ENCODE results near the gene P2RY8. TPM values are rescaled to one million over a fixed set of nuclear protein-coding genes. Genes with fewer than 3 reads are reported as not detected.

P2RY8 gene
- total RNA-seq, 4 donors from 2014 or later = 0.55 to 6.0 (median 3.0) TPM; not detected in 1

DNA sequence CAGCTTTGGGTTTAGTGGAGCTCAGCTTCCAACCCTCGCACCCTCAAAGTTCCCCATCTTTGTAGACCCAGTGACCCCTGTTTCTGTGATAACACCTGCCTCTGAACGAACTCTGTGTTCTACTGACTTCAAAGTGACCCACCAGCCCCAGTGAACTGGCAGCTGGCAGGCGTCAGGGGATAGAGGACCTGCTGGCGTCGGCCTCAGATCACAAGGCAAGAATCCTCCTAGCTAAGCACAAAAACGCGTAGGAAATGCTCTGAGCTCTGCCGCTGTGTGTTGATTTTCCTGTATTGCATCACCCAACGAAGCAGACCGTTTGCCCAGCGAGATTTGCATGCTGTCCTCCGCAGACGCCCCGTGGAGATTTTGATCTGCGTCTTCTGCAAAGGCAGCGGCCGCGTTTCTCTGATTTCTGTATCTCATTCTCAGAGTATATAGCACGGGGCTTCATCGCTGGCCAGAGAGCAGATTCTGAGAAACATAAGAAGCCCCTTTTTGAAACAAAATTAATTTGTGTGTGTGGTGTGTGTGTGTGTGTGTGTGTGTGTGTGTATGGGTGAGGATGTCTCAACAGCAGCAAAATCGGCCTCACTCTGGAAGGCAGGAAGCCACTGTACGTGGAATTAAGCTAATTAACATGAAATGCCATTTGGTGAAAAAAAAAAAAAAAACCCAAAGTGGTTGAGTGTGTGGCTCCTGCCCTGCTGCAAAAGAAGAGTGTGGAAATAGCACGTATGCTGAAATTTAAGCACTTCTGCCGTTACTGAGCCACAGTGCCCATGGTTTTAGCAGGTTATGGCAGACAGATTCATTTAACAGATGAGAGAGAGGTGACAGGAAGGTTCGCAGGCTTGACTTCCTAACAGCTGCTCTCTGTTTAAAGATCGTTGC is 55.1 kb downstream of the P2RY8 start:
- Histone ChIP-seq H3K4me3 (no peak overlapping the region), H3K27ac (peak overlapping the region; percentile 61 to 75 (median 68)), H3K4me1 (peaks cover 0 to 9% (median 0%) of the 10 kb centered on the region in 4 donors), H3K27me3 (no peaks in the 10 kb centered on the region), H3K36me3 (no peaks in the 10 kb centered on the region), H3K9me3 (no peaks in the 10 kb centered on the region)
- TF ChIP-seq, protein P1, sequence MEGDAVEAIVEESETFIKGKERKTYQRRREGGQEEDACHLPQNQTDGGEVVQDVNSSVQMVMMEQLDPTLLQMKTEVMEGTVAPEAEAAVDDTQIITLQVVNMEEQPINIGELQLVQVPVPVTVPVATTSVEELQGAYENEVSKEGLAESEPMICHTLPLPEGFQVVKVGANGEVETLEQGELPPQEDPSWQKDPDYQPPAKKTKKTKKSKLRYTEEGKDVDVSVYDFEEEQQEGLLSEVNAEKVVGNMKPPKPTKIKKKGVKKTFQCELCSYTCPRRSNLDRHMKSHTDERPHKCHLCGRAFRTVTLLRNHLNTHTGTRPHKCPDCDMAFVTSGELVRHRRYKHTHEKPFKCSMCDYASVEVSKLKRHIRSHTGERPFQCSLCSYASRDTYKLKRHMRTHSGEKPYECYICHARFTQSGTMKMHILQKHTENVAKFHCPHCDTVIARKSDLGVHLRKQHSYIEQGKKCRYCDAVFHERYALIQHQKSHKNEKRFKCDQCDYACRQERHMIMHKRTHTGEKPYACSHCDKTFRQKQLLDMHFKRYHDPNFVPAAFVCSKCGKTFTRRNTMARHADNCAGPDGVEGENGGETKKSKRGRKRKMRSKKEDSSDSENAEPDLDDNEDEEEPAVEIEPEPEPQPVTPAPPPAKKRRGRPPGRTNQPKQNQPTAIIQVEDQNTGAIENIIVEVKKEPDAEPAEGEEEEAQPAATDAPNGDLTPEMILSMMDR (IDR thresholded peaks at IDR 0.05) = no peak
- TF ChIP-seq POLR2AphosphoS5 (IDR thresholded peaks at IDR 0.05) (peak in 1 of 3 donors; percentile 44), EP300 (IDR thresholded peaks at IDR 0.05; ENCODE audit: low read depth) (no peak), POLR2A (IDR thresholded peaks at IDR 0.05) (peak; percentile 47)
- WGBS, 2 donors (ENCODE audit: low coverage in 1 of 2) = 16 to 18% methylated on average over 2 to 26 of the region's 26 CpGs
- in situ Hi-C loops (cut with MboI; ENCODE audit: low pct_ligation_motif_present in 1 of 4, low pct_unique_long_range_greater_than_20kb in 1 of 4, low sequenced_read_pairs in 3 of 4) = no loop called here
- DNase-seq = peak; percentile 72
- intact Hi-C loops (cut with DNase I; ENCODE audit: low total_unique reads) = no loop called here

DNA sequence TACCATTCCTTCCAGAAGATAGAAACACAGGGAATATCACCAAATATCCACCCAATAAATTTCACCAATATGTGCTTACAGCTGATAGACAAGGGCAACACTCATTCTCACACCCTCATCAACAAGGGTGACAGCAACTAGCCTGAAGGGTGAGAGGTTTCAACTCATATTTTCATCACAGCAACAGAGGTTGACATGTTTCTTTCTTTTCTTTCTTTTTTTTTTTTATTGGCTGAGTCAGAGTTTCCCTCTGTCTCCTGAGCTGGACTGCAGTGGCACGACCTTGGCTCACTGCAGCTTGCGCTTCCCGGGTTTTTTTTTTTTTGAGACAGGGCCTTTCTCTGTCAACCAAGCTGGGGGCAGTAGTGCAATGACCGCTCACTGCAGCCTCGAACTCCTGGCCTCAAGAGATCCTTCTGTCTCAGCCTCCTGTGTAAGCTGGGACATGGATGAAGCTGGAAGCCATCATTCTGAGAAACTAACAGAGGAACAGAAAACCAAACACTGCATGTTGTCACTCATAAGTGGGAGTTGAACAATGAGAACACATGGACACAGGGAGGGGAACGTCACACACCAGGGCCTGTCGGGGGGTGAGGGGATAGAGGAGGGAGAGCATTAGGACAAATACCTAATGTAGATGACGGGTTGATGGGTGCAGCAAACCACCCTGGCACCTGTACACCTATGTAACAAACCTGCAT is 56.8 kb downstream of the P2RY8 start:
- Histone ChIP-seq H3K27ac (peak overlapping the region in 1 of 4 donors; percentile 12), H3K36me3 (no peaks in the 10 kb centered on the region), H3K27me3 (no peaks in the 10 kb centered on the region), H3K9me3 (no peaks in the 10 kb centered on the region), H3K4me1 (peaks cover 0 to 9% (median 0%) of the 10 kb centered on the region in 4 donors), H3K4me3 (no peak overlapping the region)
- in situ Hi-C loops (cut with MboI; ENCODE audit: low pct_ligation_motif_present in 1 of 4, low pct_unique_long_range_greater_than_20kb in 1 of 4, low sequenced_read_pairs in 3 of 4) (no loop called here), intact Hi-C loops (cut with DNase I; ENCODE audit: low total_unique reads) (no loop called here)
- no peak for DNase-seq
- 30 to 68% methylated on average over 2 to 8 of the region's 8 CpGs for WGBS, 2 donors (ENCODE audit: low coverage in 1 of 2)
- TF ChIP-seq, protein P1 (IDR thresholded peaks at IDR 0.05) = no peak
- TF ChIP-seq POLR2AphosphoS5 (IDR thresholded peaks at IDR 0.05) (no peak), POLR2A (IDR thresholded peaks at IDR 0.05) (no peak), EP300 (IDR thresholded peaks at IDR 0.05; ENCODE audit: low read depth) (no peak)

DNA sequence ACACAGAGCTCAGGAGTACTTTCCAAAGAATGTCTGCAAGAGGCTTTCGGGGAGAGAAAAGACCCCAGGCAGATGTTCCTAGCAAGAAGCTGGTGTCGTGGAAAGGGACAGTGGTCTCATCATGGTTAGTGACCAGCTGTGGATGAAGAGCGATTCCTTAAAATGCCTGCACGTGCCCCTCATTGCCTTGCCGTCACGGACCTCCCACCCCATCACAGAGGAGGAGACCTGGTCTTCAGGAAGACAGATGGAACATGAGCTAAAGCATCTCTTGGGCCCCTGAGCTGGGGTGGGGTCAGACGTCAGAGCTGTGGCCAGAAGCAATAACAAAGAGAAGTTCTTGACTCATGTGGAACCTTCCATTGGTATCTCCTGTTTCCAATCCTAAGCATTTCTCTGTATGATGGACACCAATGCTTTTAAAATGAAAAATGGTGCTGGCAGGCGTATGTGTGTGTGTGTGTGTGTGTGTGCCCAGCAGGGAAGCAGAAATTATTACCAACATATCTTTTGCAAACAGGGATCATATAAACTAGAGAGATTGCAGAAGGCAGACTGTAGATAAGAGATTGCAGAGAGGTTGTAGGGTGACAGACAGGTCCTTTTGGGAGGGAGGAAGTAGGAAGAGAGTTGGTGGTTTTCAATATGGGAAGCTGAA is 59.1 kb downstream of the P2RY8 start:
- Histone ChIP-seq H3K27me3 (no peaks in the 10 kb centered on the region), H3K4me3 (no peak overlapping the region), H3K27ac (no peak overlapping the region), H3K9me3 (no peaks in the 10 kb centered on the region), H3K4me1 (peaks cover 0 to 9% (median 0%) of the 10 kb centered on the region in 4 donors), H3K36me3 (no peaks in the 10 kb centered on the region)
- in situ Hi-C loops (cut with MboI; ENCODE audit: low pct_ligation_motif_present in 1 of 4, low pct_unique_long_range_greater_than_20kb in 1 of 4, low sequenced_read_pairs in 3 of 4) (no loop called here), intact Hi-C loops (cut with DNase I; ENCODE audit: low total_unique reads) (no loop called here)
- WGBS, 2 donors (ENCODE audit: low coverage in 1 of 2) = 77% methylated on average over 8 of the region's 8 CpGs; no CpG with 5 or more reads in 1 of the 2 donors
- DNase-seq = no peak
- TF ChIP-seq EP300 (IDR thresholded peaks at IDR 0.05; ENCODE audit: low read depth) (no peak), POLR2A (IDR thresholded peaks at IDR 0.05) (no peak), POLR2AphosphoS5 (IDR thresholded peaks at IDR 0.05) (no peak)
- TF ChIP-seq, protein P1 (IDR thresholded peaks at IDR 0.05) = no peak

DNA sequence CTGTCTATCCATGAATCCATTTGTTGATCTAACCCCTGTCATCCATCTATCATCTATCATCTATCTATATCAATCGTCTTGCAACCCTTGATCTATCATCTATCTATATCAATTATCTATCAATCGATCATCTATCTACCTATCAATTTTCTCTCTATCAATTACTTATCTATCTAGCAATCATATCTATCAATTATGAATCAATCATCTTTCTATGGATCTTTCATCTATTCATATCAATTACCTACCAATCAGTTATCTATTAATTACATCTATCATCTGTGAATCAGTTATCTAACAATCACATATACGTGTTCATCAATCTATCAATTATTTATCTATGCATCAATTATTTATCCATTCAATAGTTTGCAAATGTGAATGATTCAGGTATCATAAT is 59.8 kb downstream of the P2RY8 start:
- intact Hi-C loops (cut with DNase I; ENCODE audit: low total_unique reads) = no loop called here
- no peak overlapping the region for H3K27ac ChIP-seq
- H3K4me1 ChIP-seq = peaks cover 0 to 7% (median 0%) of the 10 kb centered on the region in 4 donors
- H3K4me3 ChIP-seq = no peak overlapping the region
- DNase-seq = no peak
- H3K27me3 ChIP-seq = no peaks in the 10 kb centered on the region
- no peaks in the 10 kb centered on the region for H3K9me3 ChIP-seq
- 48 to 76% methylated on average over 3 of the region's 3 CpGs for WGBS, 2 donors (ENCODE audit: low coverage in 1 of 2)
- H3K36me3 ChIP-seq = no peaks in the 10 kb centered on the region
- no peak for TF ChIP-seq POLR2A (IDR thresholded peaks at IDR 0.05)
- TF ChIP-seq, protein P1 (IDR thresholded peaks at IDR 0.05) = no peak
- no peak for TF ChIP-seq POLR2AphosphoS5 (IDR thresholded peaks at IDR 0.05)
- TF ChIP-seq EP300 (IDR thresholded peaks at IDR 0.05; ENCODE audit: low read depth) = no peak
- in situ Hi-C loops (cut with MboI; ENCODE audit: low pct_ligation_motif_present in 1 of 4, low pct_unique_long_range_greater_than_20kb in 1 of 4, low sequenced_read_pairs in 3 of 4) = no loop called here
